COR-L47 (cell line): ENCODE measurements around the gene RAPGEF5.

Experiments
- DNase-seq: peaks from one replicate; lab custom pipeline; 2025; lab: John Stamatoyannopoulos, UW

RAPGEF5 gene

DNA sequence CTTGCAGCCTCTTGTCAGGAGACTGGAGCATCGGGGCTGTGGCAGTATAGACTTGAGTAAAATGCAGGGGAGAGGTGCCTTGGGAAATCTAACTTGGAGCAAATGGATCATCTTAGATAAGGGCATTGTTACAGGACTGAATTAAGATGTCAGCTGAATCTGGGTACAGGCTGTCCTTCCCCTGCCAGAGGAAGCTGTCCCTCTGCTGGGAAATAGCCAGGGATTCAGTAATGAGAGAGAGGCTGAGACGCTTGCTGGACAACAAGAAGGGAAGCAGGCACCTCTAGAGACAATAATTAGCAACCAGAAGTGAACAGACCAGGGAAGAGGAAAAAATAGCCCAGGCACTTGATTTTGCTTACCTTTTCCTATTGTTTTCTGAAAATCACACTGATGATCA lies 20.7 kb upstream of the RAPGEF5 start:
- peak; percentile 4 for DNase-seq

DNA sequence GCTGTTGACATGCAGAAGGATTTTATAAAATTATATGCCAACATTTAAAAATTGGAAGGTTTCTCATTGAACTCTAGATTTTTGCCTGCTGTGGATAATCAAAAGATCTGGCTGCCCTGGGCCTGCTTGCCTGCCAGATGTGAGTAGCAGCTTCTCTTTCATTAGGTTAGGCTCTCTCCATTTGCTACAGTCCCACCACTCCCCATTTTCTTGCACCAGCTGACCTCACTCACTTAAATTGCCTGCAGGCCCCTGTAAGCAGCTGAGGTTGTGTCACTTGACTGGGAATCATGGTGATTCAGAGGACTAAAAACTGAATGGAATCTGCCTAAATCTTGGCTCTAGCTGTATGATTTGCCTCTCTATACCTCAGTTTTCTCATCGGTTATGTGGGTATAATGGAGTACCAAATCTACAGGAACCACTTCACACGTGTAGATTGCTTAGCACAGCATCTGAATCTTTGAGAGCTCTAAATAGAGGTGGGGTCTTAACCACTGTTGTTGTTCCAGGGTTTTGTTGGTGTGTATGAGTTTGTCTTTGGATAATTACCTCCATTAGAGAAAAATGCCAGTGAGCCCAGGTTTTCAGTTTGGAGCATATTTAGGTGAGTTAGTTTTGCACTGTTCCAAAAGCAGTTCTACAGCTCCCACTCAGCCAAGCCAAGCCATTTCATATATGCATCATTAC lies 18.6 kb upstream of the RAPGEF5 start:
- no peak for DNase-seq

DNA sequence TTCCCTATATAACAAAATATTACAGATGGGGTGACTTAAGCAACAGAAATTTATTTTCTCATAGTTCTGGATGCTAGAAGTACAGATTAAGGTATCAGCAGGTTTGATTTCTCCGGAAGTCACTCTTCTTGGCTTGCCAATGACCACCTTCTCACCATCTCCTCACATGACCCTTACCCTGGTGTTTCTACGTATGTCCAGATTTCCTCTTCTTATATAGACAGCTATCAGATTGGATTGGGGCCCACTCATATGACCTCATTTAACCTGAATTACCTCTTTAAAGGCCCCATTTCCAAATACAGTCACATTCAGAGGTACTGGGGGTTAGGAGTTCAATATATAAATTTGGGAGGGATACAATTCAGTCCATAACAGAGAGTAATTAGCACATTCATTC lies 17.0 kb upstream of the RAPGEF5 start:
- DNase-seq, result no peak

DNA sequence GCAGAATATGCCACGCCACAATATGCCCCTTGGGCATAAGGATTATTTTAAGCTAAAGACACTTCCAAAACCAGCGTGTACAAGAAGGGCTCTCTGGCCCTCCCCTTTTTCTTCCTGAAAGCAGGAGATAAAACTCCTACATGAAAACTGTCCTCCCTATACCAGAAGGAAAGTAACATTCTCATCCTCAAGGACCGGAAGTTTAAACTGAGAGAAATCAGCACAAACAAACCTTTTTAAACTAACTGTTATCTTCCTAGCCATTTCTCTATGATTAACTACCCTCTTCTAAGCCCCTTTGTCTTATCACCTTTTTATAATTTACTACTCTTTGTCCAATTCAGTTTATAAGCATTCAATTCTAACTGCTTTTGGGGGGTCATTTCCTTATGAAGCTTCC lies 16.4 kb upstream of the RAPGEF5 start:
- no peak for DNase-seq

DNA sequence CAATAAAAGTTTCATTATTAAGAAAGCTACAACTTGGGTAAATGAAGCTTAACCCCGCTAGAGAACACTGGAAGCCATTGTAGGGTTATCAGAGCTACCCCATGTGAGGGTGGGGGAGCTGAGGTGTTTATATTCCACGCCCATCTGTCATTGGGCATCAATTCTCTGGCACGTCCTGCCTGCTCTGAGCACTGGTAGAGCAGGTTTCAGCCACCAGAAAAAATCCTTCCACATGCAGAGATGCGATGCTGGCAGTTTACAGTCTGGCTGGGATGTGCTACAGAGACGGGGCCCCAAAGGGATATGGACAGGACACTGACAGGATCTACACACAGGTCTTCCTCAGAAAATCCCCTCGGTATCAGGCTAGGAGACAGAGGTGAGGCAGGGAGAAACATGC lies 15.9 kb upstream of the RAPGEF5 start:
- no peak for DNase-seq

DNA sequence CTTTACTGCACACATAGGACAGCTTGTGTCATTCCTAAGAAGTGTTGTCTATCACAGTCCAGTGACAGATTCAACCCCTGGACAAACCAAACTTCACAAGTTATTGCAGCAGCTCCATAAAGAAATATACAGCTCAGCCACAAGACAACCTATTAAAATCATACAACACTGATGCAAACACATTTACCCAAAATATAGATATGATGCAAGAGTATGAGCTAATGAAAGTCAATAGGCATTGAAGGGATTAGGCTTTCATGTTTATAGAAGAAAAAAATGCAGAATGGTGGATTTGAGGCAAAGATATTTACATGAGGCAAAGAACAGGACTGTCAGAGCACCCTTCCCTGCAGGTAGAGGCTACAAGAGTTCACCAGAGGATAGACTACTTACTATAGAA lies 14.9 kb upstream of the RAPGEF5 start:
- no peak for DNase-seq

DNA sequence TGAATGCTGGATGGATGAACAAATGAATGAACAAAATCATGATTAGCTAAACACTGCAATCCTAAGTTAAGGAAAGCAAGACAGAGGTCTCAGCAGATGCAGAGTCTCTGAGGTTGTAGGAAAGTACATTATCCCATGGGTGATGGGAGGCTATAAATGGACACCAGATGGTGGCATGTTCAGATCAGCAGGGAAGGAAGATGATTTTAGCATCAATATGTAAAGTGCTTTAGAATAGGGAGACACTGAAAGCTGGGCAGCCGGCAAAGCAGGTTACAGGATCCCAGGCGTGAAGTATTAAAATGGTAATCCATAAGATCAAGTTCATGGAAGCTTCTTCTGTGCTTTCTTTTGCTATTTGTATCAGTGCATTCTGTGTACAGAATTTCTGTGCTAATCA lies 7.9 kb upstream of the RAPGEF5 start:
- DNase-seq, result no peak

DNA sequence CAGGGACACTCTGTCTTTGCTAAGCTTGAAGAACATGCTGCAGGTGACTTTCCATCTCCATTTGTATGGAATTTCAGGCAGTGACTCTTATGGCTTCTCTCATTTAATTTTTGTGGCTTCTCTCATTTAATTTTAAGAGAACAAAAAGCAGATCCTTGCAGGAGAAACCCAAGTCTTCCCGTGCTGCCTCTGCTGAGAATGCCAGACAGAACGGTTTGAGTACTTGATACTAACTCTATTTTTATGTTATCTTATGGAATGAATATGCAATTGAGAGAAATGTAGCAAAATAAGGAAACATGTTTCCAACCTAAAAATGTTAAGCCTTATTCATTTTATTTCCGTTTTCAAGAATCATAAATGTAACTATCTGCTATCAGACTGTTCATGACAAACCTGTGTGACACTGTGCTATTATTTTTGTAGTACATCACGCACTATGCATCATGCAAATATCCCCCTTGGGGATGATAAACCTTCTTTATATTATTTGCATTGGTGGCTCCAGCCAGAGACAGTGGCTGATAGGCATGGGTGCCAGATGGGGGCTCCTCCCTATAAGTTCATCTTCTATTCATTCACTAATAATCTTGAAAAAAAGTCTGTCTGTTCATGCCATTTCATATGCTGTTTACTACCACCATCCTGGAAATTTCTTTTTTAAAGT lies 6.9 kb upstream of the RAPGEF5 start:
- no peak for DNase-seq

DNA sequence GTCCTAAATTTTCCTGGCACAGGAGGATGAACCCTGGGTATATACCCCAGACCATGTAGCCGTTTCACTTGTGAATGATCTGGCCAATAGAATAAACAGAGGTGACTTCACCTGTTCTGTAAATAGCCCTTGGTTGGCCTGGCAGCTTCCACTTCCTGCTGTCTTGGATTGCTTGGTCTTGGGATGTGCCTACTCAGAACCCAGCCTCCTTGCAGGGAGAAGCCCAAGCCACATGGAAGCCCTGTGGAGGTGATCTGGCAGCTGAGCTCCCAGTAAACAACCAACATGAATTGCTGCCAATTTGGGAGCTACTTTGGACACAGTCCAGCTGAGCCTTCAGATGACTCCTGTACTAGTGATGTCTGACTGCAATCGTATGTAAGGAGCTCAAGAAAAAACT lies 4.8 kb upstream of the RAPGEF5 start:
- peak; percentile 89 for DNase-seq

DNA sequence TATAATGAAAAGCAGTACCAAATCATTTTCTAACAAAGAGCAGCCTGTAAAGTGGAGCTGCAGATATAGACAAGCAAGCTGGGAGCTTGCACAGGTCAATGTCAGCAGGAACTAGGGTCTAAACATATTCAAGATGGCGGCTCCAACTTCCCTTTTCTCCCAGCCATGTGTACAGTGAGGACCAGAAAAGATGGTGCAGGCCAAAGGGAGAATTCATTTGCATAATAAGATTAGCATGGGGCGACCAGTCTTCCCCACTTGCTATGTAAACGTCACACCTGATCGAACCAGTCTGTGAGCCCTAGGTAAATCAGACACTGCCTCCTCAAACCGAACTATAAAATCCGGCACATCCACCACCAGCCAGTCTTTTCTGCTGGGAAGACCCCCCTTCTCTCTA lies 4.4 kb upstream of the RAPGEF5 start:
- no peak for DNase-seq

DNA sequence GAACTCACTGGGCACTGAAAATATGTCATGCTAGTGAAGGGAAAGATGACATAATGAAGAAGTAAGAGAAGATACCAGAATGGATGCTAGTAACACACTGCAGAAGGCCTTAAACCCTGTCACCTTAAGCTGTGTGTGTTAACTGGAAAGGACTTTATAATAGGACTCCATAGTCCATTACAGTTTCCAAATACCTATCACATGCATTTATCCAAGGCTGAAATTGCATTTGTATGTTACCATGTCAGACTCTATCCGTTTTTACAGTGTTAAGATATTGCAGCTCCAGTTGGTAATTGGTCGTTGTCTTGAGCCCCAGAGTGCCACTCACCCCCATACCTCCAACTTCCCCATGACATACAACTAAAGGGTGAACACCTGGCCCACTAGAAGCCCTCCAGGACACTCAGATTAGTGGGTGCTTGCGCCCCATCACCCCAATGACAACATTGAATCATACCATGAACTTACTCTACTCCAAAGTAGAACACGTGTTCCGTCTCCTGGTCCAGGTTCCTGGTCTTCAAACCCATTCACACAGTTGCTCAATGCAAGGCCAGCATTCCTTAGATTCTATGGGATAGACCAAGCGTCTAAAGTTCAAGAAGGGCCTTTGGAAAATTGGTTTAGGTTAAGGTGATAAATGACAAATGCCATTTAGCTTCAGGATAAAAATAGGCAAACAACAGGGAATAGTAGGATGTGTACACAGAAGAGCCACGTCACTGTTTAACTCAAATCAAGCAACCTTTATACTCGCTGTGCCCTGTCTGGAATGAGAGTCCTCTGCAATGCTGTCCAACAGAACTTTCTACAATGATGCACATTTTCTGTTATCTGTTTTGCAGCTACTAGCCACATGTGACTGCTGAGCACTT lies 2.1 kb upstream of the RAPGEF5 start:
- DNase-seq, result no peak

DNA sequence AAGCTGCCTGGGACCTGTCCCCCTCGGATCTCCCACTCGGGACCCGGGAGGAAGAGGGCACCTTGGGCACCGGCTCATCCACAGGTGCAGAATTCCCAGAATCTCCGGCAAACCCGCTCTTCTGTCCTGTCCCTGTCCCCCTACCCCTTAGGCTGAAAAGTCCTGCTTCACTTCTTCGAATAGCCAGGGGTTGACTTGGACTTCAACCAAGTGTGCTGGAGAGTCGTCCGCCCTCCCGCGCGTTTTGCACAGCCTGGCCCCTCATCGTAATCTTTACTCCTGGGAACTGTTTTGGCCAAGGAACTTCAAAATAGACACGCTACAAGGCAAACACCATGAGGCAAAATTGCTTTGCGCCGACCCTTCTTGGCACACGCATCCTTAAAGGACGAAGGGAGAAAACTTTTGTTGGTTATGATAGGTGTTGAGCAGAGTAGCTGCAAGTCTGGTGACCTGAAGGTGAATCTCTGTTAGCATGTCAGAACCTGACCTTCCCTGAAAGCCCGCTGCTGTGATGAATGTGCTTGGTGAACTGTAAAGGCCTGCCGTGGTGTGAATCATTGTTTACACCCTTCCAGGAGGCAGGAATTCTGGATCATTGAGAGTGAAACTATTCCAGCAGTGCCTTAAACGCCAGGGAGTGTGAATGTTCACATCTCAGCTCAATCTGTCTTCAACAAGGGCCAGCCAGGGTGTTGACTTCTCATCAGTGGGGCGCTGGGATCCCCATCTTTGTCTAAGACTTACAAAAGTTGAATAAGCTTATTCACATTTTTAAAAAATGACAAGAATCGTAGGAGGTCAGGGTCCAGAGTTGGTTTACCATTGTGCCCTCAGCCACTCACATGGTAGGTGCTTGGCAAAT lies 589 bp upstream of the RAPGEF5 start:
- DNase-seq, result peak; percentile 10

DNA sequence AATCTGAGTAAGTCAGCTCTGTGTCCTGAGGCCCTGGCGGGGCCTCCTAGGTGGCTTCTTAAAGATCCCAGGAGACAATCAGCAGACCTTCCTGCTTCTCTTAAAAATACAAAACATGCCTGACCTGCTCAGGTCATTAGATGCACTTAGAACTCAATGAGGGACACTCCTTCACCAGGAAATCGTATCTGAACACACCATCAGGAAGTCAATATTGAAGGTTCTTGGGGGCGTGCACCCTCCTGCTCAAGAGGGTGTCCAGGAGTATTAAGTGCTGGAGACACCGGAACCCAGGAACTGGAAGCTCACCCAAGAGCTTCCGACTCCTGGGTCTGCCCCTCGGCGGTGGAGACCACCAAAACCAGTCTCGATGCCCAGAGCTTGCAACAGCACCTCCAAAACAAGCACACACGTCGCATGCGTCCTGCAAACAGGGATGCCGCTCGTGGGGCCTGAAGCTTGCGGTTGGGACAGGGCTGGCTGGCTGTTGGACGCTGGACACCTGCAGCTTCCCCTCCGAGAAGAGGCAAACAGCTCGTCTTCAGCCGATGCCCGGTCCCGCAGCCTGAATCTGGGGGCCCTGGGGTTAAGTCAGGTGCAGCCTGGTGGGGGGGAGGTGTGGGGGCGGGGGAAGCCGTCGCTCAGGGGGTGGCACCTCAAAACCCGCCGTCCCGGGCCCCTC lies 803 bp downstream of the RAPGEF5 start:
- DNase-seq, result no peak

DNA sequence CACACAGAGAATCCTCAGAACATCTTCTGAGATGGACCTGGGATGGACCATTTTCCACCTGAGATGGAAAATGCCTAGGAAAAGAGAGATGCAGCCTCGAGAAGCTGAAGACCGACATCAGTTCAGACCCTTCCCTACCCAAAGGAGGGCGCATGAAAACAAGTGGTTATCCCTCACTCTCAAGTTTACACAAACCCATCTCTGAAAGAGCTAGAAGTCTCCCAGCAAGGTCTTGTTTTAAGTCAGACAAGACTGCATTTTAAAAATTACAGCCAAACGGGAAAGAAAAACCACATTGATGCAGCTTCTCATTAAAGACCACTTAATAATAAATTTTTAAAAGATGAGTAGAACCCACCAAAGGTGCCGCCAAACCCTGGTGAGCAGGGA lies 1.3 kb downstream of the RAPGEF5 start:
- DNase-seq, result no peak

DNA sequence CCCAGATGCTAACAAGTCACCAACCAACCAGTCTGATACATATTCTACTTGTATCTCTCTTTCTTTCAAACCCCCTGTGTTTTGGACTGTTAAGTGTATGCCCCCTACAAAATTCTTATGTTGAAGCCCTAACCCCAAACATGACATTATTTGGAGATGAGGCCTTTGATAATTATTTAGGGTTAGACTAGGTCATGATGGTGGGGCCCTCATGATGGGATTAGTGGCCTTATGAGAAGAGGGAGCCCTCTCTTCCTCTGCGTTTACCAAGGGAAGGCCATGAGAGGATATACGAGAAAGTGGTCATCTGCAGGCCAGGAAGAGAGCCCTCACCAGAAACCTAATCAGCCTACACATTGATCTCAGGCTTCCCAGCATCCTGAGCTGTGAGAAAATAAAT lies 2.5 kb downstream of the RAPGEF5 start:
- no peak for DNase-seq

DNA sequence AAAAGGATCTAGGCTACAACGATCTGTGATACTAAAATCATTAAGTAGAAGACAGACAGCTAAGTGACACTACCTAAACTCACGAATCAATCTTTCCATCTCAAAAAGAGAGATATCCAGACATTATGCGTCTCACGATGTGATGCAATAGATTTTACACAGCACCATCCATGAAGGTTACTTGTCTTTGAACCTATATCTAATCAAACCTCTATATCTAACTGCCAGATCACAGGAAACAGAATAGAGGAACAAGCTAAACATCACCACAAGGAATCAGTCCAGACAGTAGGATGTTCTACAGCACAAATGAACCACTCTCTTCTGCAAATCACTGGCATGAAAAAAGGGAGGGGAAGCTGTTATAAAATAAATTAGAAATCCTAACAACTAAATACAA lies 4.1 kb downstream of the RAPGEF5 start:
- no peak for DNase-seq

DNA sequence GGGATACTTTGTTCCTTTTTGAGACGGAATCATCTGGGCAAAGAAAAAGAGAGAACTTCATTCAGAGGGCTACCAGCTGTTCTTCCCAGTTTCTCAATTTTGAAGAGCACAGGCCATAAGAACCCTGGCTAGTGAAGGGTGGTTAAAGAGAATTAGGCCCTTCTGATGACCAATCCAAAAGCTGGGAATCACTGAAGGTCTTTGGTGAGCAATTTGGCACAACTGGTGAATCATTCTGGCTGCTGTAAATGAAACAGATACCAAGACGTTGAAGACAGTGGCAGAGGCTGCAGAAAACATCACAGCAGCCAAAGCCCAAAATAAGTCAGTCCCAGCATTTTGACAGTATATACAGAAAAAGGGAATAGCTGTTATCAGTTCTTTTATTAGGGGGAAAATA lies 5.1 kb downstream of the RAPGEF5 start:
- no peak for DNase-seq

DNA sequence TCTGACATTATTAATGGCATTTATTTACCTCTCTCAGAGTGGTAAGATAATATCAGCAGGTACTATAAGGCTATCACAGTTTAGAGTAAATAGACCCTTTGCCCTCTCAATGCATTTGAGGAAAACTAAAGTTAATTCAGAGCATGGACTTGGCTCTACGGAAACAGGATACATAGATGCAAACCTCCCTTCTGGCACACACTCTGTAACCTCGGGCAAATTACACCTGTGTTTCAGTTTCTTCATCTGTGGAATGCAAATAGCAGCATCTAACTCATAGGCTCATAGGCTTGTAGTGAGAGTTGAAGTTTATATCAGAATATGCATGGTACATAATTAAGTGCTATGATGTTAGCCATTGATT lies 5.6 kb downstream of the RAPGEF5 start:
- no peak for DNase-seq

DNA sequence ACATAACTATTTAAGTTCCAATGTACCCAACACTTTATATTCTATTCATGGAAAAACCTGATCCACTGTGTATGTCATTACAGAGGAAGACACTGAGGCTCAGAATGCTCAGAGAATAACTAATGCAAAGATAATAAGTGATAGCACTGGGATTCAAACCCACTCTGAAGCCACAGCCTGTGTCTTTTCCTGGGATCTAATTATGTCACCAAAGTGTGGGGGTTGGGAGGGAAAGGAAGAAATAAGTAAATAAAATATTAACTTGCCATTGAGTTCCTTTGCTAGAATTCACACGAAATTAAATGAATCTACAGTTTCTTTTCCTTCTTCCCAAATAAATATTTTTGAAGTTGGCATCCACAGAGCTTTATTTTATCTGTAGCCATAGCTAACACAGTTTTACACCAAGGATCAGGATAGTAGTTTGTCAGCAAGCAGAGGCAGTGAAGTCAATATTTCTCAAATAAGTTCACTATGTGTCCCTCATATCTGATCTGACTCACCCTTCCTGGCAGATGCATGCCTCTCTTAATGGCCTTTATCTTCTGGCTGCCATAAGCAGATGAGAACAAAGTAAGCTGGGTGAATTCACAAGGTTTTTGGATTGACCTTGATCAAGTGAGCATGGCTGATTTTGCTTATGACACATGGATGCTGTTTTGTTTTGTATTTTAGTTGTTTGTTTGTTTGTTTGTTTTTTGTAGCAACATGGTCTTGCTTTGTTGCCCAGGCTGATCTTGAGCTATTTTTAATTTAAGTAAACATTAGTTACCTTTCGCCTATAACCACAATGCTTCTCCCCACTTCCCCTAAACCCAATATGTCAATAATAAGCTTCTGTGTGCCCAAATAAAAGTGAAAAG lies 6.3 kb downstream of the RAPGEF5 start:
- no peak for DNase-seq

DNA sequence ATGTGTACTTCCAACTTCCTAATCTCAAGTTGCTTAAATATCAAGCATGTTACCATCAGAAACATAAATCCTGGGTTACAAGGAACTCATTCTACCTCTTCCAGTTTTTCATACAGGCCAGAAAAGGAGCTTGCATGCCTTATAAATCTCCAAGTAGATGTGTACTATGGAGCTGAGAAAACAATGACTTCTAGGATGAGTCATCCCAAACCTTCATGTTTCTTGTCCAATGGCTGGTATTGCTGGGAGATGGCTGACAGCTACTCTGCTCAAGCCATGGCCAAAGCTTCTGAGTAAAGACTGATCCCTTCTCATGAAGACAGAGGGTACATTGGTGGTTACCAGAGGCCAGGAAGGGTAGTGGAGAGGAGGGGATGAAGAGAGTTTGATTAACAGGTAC lies 8.6 kb downstream of the RAPGEF5 start:
- no peak for DNase-seq
